GM23338 (cell line): ENCODE results near the gene APPBP2. TPM values are rescaled to one million over a fixed set of nuclear protein-coding genes. Genes with fewer than 3 reads are reported as not detected.

Experiments
- ATAC-seq: fragments of 200-7000 bp; cut with Tn5 transposase; 3 replicates; pipeline ENCODE4 v1.9.1; 2020
- DNase-seq: peaks from one replicate; pipeline ENCODE4 v3.0.0-alpha.2; 2015; ENCODE audit warnings: low spot score
- H2AFZ ChIP-seq: fragments of 200-600 bp; sonication (generic); 2 replicates; pipeline ENCODE4 v1.8.0; 2016; ENCODE audit warnings: antibody characterized with exemption, mild to moderate bottlenecking, moderate library complexity
- H3F3A ChIP-seq: fragments of 200-600 bp; sonication (generic); replicated peaks from 2 replicates; pipeline ENCODE4 v1.8.0; 2017; ENCODE audit warnings: antibody characterized with exemption, mixed run types, low read depth
- H3K27ac ChIP-seq: fragments of 200-600 bp; sonication (generic); 2 replicates; pipeline ENCODE4 v1.6.1; 2016; ENCODE audit warnings: low read depth
- H3K27me3 ChIP-seq: fragments of 200-600 bp; sonication (generic); 2 replicates; pipeline ENCODE4 v1.8.0; 2016; ENCODE audit warnings: mild to moderate bottlenecking, mixed run types, moderate library complexity; ENCODE audit not compliant: insufficient read depth
- H3K36me3 ChIP-seq: fragments of 200-600 bp; sonication (generic); 2 replicates; pipeline ENCODE4 v1.8.0; 2016; ENCODE audit warnings: mild to moderate bottlenecking; ENCODE audit not compliant: insufficient read depth
- H3K4me1 ChIP-seq: fragments of 200-600 bp; sonication (generic); 2 replicates; pipeline ENCODE4 v1.8.0; 2016; ENCODE audit warnings: mild to moderate bottlenecking, moderate library complexity; ENCODE audit not compliant: insufficient read depth
- H3K4me2 ChIP-seq: fragments of 200-600 bp; sonication (generic); 2 replicates; pipeline ENCODE4 v1.7.1; 2017; ENCODE audit warnings: mixed run types
- H3K4me3 ChIP-seq: fragments of 200-600 bp; sonication (generic); 2 replicates; pipeline ENCODE4 v1.6.1; 2016; ENCODE audit warnings: mixed run types
- H3K79me2 ChIP-seq: fragments of 200-600 bp; sonication (generic); replicated peaks from 2 replicates; pipeline ENCODE4 v1.8.0; 2017; ENCODE audit warnings: mild to moderate bottlenecking; ENCODE audit not compliant: insufficient read depth
- H3K9me2 ChIP-seq: fragments of 200-600 bp; sonication (generic); 2 replicates; pipeline ENCODE4 v1.8.0; 2017; ENCODE audit not compliant: insufficient read depth
- H4K20me1 ChIP-seq: fragments of 200-600 bp; sonication (generic); replicated peaks from 2 replicates; pipeline ENCODE4 v1.8.0; 2017; ENCODE audit warnings: mild to moderate bottlenecking; ENCODE audit not compliant: insufficient read depth
- H3K27ac Mint-ChIP-seq: 2 replicates; pipeline ENCODE4 v1.8.0; 2020; ENCODE audit warnings: inconsistent platforms, mild to moderate bottlenecking, moderate library complexity, mixed read lengths
- H3K27me3 Mint-ChIP-seq: 3 replicates; pipeline ENCODE4 v1.8.0; 2022; ENCODE audit warnings: low read depth, mild to moderate bottlenecking, moderate library complexity, mixed read lengths, inconsistent platforms; ENCODE audit not compliant: insufficient read depth, poor library complexity
- H3K36me3 Mint-ChIP-seq: 3 replicates; pipeline ENCODE4 v1.8.0; 2021; ENCODE audit warnings: low read depth, mild to moderate bottlenecking, inconsistent platforms, moderate library complexity, mixed read lengths
- H3K4me1 Mint-ChIP-seq: 3 replicates; pipeline ENCODE4 v1.8.0; 2020; ENCODE audit warnings: mild to moderate bottlenecking, inconsistent platforms, mixed read lengths
- H3K4me3 Mint-ChIP-seq: 3 replicates; pipeline ENCODE4 v1.8.0; 2021; ENCODE audit warnings: moderate library complexity, mild to moderate bottlenecking, inconsistent platforms, mixed read lengths
- H3K9me3 Mint-ChIP-seq: 3 replicates; pipeline ENCODE4 v1.8.0; 2020; ENCODE audit warnings: moderate library complexity, mild to moderate bottlenecking, inconsistent platforms, mixed read lengths
- CREB1 ChIP-seq: fragments of 250-450 bp; sonication (Bioruptor Pico); IDR thresholded peaks from 2 replicates; pipeline ENCODE4 v1.5.0; 2020; ENCODE audit warnings: low read depth, mild to moderate bottlenecking, moderate library complexity
- EZH2 ChIP-seq: fragments of 200-600 bp; sonication (generic); IDR thresholded peaks from one replicate; pipeline ENCODE4 v1.8.0; 2017; ENCODE audit warnings: antibody characterized with exemption, mild to moderate bottlenecking, low read depth; ENCODE audit not compliant: unreplicated experiment
- EZH2phosphoT487 ChIP-seq: fragments of 200-600 bp; sonication (generic); IDR thresholded peaks from one replicate; pipeline ENCODE4 v1.8.1; 2018; ENCODE audit warnings: antibody characterized with exemption; ENCODE audit not compliant: unreplicated experiment
- JUNB ChIP-seq: IDR thresholded peaks from one replicate; pipeline ENCODE4 v1.6.1; 2016; ENCODE audit warnings: antibody characterized with exemption; ENCODE audit not compliant: unreplicated experiment
- NANOG ChIP-seq: IDR thresholded peaks from 2 replicates; pipeline ENCODE4 v1.6.1; 2016; ENCODE audit warnings: antibody characterized with exemption, borderline replicate concordance
- POLR2AphosphoS5 ChIP-seq: IDR thresholded peaks from 2 replicates; pipeline ENCODE4 v1.6.1; 2016; ENCODE audit warnings: antibody characterized with exemption, low read depth
- STAT1 ChIP-seq: IDR thresholded peaks from one replicate; pipeline ENCODE4 v1.6.1; 2016; ENCODE audit warnings: antibody characterized with exemption; ENCODE audit not compliant: unreplicated experiment
- ZNF114 ChIP-seq: fragments of 250-450 bp; sonication (Bioruptor Pico); IDR thresholded peaks from 2 replicates; pipeline ENCODE4 v1.5.0; 2020; ENCODE audit warnings: mild to moderate bottlenecking, moderate library complexity
- ZNF331 ChIP-seq: fragments of 250-450 bp; sonication (Bioruptor Pico); IDR thresholded peaks from 2 replicates; pipeline ENCODE4 v1.5.0; 2020; ENCODE audit warnings: low read depth, mild to moderate bottlenecking, moderate library complexity
- ZNF462 ChIP-seq: fragments of 250-450 bp; sonication (Bioruptor Pico); IDR thresholded peaks from 2 replicates; pipeline ENCODE4 v1.5.0; 2020; ENCODE audit warnings: mild to moderate bottlenecking, moderate library complexity
- polyA plus RNA-seq: library from polyadenylated mRNA; unstranded; fragments of >200 nt; fragmentation: Nextera tagmentation; extraction: Ambion mirVana; gene quantifications from 2 replicates; pipeline ENCODE4 v1.2.1, GENCODE V29; 2016
- total RNA-seq: library from RNA; depleted of rRNA; stranded (reverse); fragments of >200 nt; shearing (Covaris generic); gene quantifications from 2 replicates; pipeline ENCODE4 v1.2.3, GENCODE V29; 2014

The APPBP2 gene
- total and polyA plus RNA-seq, 2 experiments from 2014 or later: 9.3 to 15.0 TPM

GRCh38 chr17:60562421-60562820 is 36.4 kb upstream of the APPBP2 start (continued):
- TF ChIP-seq ZNF462 (CRISPR knock-in tag): no peak
- TF ChIP-seq EZH2: no peak
- TF ChIP-seq EZH2phosphoT487: no peak
- TF ChIP-seq ZNF331 (CRISPR knock-in tag): no peak
- TF ChIP-seq NANOG: no peak
- no peak for TF ChIP-seq POLR2AphosphoS5
- no peak for TF ChIP-seq STAT1
- TF ChIP-seq JUNB: no peak

- Histone ChIP-seq H3K79me2 (no peaks in the 10 kb centered on the region), H3K27ac (no peak overlapping the region), H3F3A (no peaks in the 10 kb centered on the region), H3K4me3 (no peak overlapping the region), H4K20me1 (no peaks in the 10 kb centered on the region), H3K27me3 (no peaks in the 10 kb centered on the region), H3K4me2 (no peak overlapping the region), H3K9me2 (no peaks in the 10 kb centered on the region), H3K36me3 (no peaks in the 10 kb centered on the region), H3K4me1 (no peaks in the 10 kb centered on the region), H2AFZ (peak overlapping the region; percentile 28; the same call in 1 of the 2 replicates)
- no peaks in the 10 kb centered on the region for H3K4me1 Mint-ChIP-seq
- H3K27ac Mint-ChIP-seq: no peak overlapping the region
- peaks cover 2% of the 10 kb centered on the region for H3K27me3 Mint-ChIP-seq
- no peak overlapping the region for H3K4me3 Mint-ChIP-seq
- peaks cover 32% of the 10 kb centered on the region for H3K9me3 Mint-ChIP-seq
- no peak for ATAC-seq
- peaks cover 24% of the 10 kb centered on the region for H3K36me3 Mint-ChIP-seq
- DNase-seq: no peak
- TF ChIP-seq POLR2AphosphoS5 (no peak), CREB1 (CRISPR knock-in tag) (no peak), ZNF331 (CRISPR knock-in tag) (no peak), EZH2 (no peak), JUNB (no peak), ZNF114 (CRISPR knock-in tag) (no peak), NANOG (no peak), ZNF462 (CRISPR knock-in tag) (no peak), STAT1 (no peak)
These were observed 34.8 kb upstream of the APPBP2 start for GRCh38 chr17:60560860-60561257.
